ENCODE measurements around the gene TBX1. TPM values are rescaled to one million over a fixed set of nuclear protein-coding genes. Genes with fewer than 3 reads are reported as not detected.

The TBX1 gene
- total RNA-seq (2022) (4.2 and 5.3 TPM in 2 replicates), Bru-seq, nascent RNA (percentile 23 among the genes with signal in this experiment), BruChase-seq, experiment 1, labeled RNA remaining after a 2-hour chase (percentile 18 among the genes with signal in this experiment), BruChase-seq, experiment 2, labeled RNA remaining after a 6-hour chase (percentile 25 among the genes with signal in this experiment)
- long read RNA-seq, partial matches to known transcripts: 1 of 7 reads
- long read RNA-seq, other reads (novel, unspliced or antisense): 1 of 7 reads

DNA sequence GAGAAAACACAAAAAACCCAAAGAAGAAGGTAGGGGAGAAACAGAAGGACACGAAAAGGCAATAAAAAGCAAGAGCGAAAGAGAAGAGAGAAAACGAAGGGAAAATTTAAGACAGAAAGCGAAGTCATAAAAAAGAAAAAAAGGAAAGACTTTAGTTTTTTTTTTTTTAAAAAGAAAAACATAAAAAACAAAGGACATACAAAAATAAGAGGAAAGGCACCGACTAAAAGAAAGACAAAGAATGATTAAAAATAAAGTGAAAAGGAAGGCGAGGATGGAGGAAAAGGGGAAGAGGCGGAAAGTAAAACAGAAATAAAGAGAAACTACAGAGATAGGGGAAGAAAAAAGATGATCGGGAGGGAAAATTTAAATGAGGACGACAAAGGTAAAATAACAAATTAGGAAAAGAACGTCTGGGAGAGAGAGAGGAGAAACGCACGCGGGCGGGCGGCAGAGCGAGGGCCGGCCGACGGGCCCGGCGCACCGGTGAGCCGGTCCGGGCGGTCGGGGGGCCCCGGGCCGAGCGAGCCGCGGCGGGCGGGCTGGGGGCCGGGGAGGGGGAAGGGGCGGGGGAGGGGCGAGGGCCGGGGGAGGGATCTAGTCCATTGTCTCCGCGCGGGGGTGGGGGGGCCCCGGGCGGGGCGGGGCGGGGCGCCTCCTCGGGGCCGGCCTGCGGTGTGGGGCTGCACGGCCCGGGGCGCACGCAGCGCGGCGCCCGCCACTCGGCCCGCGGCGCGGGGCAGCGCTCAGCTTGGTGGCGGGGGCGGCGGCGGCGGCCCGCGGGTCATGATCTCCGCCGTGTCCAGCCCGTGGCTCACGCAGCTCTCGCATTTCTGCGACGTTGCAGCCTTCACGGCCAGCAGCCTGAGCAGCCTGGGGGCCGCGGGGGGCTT lies at the start of gene TBX1:
TBX1 (plus strand) TSS at position 721 of the 893 bp plus-strand sequence; CDS start at position 787, 66 bp downstream.
- no peak for DNase-seq
- H3K9me3 Mint-ChIP-seq (ENCODE audit: unreplicated experiment): no peaks in the 10 kb centered on the region
- BruUV-seq (replicated peaks): no TSS peak
- no peaks in the 10 kb centered on the region for H3K27me3 ChIP-seq (replicated peaks; ENCODE audit: control insufficient read depth, insufficient read depth, low read length)
- ChIA-PET POLR2A (no interaction called here), CTCF (interaction anchor here (1.8 kb wide), 1 partner anchor 30 kb away, joined by 4 read pairs; no protein-coding TSS in a partner anchor)
- peaks cover 17% of the 10 kb centered on the region for H3K4me1 Mint-ChIP-seq (ENCODE audit: low read depth, unreplicated experiment)
- H3K4me3 Mint-ChIP-seq (ENCODE audit: unreplicated experiment): peak within 1 kb of the TSS; percentile 84
- no peaks in the 10 kb centered on the region for H3K9me3 ChIP-seq
- peak within 1 kb of the TSS; percentile 12 for H3K27ac Mint-ChIP-seq (ENCODE audit: unreplicated experiment)
- H3K36me3 Mint-ChIP-seq (ENCODE audit: insufficient read depth, unreplicated experiment): no peaks in the 10 kb centered on the region
- H3K4me1 ChIP-seq: peaks cover 16% of the 10 kb centered on the region
- TF ChIP-seq, protein P1, sequence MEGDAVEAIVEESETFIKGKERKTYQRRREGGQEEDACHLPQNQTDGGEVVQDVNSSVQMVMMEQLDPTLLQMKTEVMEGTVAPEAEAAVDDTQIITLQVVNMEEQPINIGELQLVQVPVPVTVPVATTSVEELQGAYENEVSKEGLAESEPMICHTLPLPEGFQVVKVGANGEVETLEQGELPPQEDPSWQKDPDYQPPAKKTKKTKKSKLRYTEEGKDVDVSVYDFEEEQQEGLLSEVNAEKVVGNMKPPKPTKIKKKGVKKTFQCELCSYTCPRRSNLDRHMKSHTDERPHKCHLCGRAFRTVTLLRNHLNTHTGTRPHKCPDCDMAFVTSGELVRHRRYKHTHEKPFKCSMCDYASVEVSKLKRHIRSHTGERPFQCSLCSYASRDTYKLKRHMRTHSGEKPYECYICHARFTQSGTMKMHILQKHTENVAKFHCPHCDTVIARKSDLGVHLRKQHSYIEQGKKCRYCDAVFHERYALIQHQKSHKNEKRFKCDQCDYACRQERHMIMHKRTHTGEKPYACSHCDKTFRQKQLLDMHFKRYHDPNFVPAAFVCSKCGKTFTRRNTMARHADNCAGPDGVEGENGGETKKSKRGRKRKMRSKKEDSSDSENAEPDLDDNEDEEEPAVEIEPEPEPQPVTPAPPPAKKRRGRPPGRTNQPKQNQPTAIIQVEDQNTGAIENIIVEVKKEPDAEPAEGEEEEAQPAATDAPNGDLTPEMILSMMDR (IDR thresholded peaks at IDR 0.05; ENCODE audit: insufficient read depth in 1 of 2, low read depth in 1 of 2, low read length in 1 of 2, severe bottlenecking in 1 of 2, unreplicated experiment in 1 of 2): no peak
- no peaks in the 10 kb centered on the region for H3K36me3 ChIP-seq (ENCODE audit: control insufficient read depth, insufficient read depth, low read length)
- intact Hi-C loops (cut with micrococcal nuclease; ENCODE audit: unreplicated experiment): no loop called here
- peak within 1 kb of the TSS; percentile 32 for H3K4me3 ChIP-seq (ENCODE audit: low read depth, low read length)
- peaks cover 7% of the 10 kb centered on the region for H3K27me3 Mint-ChIP-seq (ENCODE audit: insufficient read depth, unreplicated experiment)

DNA sequence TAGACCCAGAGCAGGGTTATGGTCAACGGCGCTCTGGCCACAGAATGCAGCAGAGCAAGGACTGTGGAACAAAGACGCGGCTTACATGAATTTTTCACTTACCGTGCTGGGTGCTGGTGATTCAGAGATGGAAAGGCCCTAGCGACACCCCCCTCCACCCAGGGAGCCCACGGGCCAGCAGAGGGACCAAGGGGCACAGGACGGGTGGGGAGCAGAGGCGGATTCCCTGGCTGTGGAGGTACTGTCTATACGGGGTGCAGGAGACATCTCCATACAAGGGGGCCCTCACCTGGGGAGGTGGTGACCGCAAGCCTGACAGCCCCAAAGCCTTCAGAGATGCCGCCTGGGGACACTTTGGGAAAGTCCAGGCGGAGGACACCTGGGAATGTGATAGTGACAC lies 47.3 kb upstream of the TBX1 start:
- no peaks in the 10 kb centered on the region for H3K36me3 Mint-ChIP-seq (ENCODE audit: insufficient read depth, unreplicated experiment)
- H3K27me3 Mint-ChIP-seq (ENCODE audit: insufficient read depth, unreplicated experiment): peaks cover 6% of the 10 kb centered on the region
- intact Hi-C loops (cut with micrococcal nuclease; ENCODE audit: unreplicated experiment): loop anchor here (10.0 kb wide), 1 partner anchor 78 kb away; no protein-coding TSS in a partner anchor
- DNase-seq: no peak
- H3K9me3 Mint-ChIP-seq (ENCODE audit: unreplicated experiment): no peaks in the 10 kb centered on the region
- TF ChIP-seq, protein P1 (IDR thresholded peaks at IDR 0.05; ENCODE audit: insufficient read depth in 1 of 2, low read depth in 1 of 2, low read length in 1 of 2, severe bottlenecking in 1 of 2, unreplicated experiment in 1 of 2): no peak
- Histone ChIP-seq H3K9me3 (no peaks in the 10 kb centered on the region), H3K4me3 (ENCODE audit: low read depth, low read length) (no peak overlapping the region), H3K4me1 (peaks cover 7% of the 10 kb centered on the region; the same call in 1 of the 2 replicates), H3K27me3 (replicated peaks; ENCODE audit: control insufficient read depth, insufficient read depth, low read length) (no peaks in the 10 kb centered on the region), H3K36me3 (ENCODE audit: control insufficient read depth, insufficient read depth, low read length) (no peaks in the 10 kb centered on the region)
- H3K4me1 Mint-ChIP-seq (ENCODE audit: low read depth, unreplicated experiment): no peaks in the 10 kb centered on the region
- peak overlapping the region; percentile 66 for H3K4me3 Mint-ChIP-seq (ENCODE audit: unreplicated experiment)
- no TSS peak for BruUV-seq (replicated peaks)
- H3K27ac Mint-ChIP-seq (ENCODE audit: unreplicated experiment): no peak overlapping the region
- ChIA-PET POLR2A (no interaction called here), CTCF (no interaction called here)

DNA sequence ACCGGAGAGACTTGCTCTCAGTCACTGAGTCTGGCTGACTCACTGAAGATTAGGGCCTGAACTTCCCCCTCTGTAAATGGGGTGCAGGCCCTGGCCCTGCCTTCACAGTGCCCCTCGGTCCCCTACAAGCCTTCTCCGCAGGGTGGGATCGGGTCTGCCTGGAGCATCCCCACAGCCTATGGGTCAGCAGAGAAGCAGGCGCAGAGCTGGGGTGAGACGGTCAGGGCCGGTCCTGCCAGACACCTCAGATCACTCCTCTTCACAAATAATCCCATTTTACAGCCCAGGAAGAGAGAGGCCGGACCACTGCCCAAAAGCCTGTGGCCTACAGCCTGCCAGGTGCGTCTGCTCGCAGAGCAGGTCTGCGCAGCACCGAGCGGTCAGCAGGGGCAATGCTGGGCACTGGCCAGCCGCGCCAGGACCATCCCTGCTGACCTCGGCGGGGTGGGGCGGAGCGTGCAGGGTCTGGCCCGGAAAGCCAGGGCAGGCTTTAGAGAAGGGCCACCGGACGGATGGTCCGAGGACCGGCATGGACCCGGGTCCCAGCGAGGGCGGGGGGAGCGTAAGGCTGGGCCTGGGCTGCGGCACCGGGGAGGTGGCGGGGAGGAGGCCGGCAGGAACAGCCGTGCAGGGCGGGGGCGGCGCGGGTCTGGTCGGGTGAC lies 46.8 kb upstream of the TBX1 start:
- Mint-ChIP-seq H3K4me1 (ENCODE audit: low read depth, unreplicated experiment) (no peaks in the 10 kb centered on the region), H3K27ac (ENCODE audit: unreplicated experiment) (no peak overlapping the region), H3K4me3 (ENCODE audit: unreplicated experiment) (peak overlapping the region; percentile 66), H3K36me3 (ENCODE audit: insufficient read depth, unreplicated experiment) (no peaks in the 10 kb centered on the region), H3K27me3 (ENCODE audit: insufficient read depth, unreplicated experiment) (peaks cover 6% of the 10 kb centered on the region), H3K9me3 (ENCODE audit: unreplicated experiment) (no peaks in the 10 kb centered on the region)
- peak overlapping the region; percentile 33 for H3K4me3 ChIP-seq (ENCODE audit: low read depth, low read length)
- intact Hi-C loops (cut with micrococcal nuclease; ENCODE audit: unreplicated experiment): loop anchor here (10.0 kb wide), 1 partner anchor 79 kb away; no protein-coding TSS in a partner anchor
- H3K36me3 ChIP-seq (ENCODE audit: control insufficient read depth, insufficient read depth, low read length): no peaks in the 10 kb centered on the region
- no peak for DNase-seq
- ChIA-PET POLR2A (no interaction called here), CTCF (no interaction called here)
- no TSS peak for BruUV-seq (replicated peaks)
- H3K27me3 ChIP-seq (replicated peaks; ENCODE audit: control insufficient read depth, insufficient read depth, low read length): no peaks in the 10 kb centered on the region
- peaks cover 7% of the 10 kb centered on the region; the same call in 1 of the 2 replicates for H3K4me1 ChIP-seq
- TF ChIP-seq, protein P1 (IDR thresholded peaks at IDR 0.05; ENCODE audit: insufficient read depth in 1 of 2, low read depth in 1 of 2, low read length in 1 of 2, severe bottlenecking in 1 of 2, unreplicated experiment in 1 of 2): no peak
- no peaks in the 10 kb centered on the region for H3K9me3 ChIP-seq

All from Caco-2 (cell line).